ENCODE results near the gene HNRNPDL.

Gene HNRNPDL

GRCh38 chr4:82381661-82382296 lies 48.5 kb downstream of the HNRNPDL start:
- no peak overlapping the region for H3K27ac ChIP-seq
- TF ChIP-seq, protein P1, sequence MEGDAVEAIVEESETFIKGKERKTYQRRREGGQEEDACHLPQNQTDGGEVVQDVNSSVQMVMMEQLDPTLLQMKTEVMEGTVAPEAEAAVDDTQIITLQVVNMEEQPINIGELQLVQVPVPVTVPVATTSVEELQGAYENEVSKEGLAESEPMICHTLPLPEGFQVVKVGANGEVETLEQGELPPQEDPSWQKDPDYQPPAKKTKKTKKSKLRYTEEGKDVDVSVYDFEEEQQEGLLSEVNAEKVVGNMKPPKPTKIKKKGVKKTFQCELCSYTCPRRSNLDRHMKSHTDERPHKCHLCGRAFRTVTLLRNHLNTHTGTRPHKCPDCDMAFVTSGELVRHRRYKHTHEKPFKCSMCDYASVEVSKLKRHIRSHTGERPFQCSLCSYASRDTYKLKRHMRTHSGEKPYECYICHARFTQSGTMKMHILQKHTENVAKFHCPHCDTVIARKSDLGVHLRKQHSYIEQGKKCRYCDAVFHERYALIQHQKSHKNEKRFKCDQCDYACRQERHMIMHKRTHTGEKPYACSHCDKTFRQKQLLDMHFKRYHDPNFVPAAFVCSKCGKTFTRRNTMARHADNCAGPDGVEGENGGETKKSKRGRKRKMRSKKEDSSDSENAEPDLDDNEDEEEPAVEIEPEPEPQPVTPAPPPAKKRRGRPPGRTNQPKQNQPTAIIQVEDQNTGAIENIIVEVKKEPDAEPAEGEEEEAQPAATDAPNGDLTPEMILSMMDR (conservative IDR thresholded peaks at IDR 0.05): no peak

GRCh38 chr4:82381235-82381634 lies 49.0 kb downstream of the HNRNPDL start:
- TF ChIP-seq, protein P1 (conservative IDR thresholded peaks at IDR 0.05): no peak
- no peak overlapping the region for H3K27ac ChIP-seq

DNA sequence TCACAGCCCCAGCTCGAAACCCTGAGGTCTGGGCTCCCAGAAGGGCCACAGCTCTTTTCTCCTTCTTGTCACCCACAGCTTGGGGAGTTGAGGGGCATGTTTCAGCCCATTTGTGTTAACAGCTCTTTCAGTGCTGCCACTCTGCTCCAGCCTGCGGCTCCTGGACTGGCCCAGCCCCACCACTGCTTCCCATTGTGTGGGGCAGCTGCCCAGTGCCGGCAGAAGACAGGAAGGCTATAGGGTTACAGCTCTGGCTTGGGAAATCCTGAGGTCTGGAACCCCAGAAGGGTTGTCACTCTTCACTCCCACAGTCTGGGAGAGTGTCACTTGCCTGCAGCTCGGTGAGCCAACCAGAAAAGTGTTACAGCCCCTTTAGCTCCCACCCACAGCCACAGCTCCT lies 49.4 kb downstream of the HNRNPDL start:
- no peak overlapping the region for H3K27ac ChIP-seq

DNA sequence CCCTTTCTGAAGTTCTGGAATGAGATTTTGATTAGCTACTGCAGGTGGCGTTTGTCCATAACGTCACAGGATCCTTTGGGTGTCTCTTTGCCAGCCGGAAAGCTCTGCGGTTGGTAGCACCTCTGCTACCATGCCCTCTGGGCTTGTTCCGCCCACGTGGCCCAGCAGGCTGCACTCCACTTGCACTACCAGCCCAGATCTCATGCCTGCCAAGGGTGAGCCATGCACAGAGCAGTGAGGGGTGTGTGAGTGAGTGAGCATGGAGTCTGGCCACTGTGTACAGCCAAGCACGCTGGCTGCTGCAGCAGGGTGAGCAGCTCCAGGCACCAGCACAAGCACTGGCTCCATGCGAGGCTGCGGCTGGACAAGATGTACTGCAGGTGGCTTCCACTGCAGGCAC lies 49.9 kb downstream of the HNRNPDL start:
- H3K27ac ChIP-seq: no peak overlapping the region
- TF ChIP-seq, protein P1 (conservative IDR thresholded peaks at IDR 0.05): 0 out of 2 replicates have a peak, but pooled peaks have one; percentile 13

More for the DNA sequence above, 49.4 kb downstream of the HNRNPDL start:
- TF ChIP-seq, protein P1 (conservative IDR thresholded peaks at IDR 0.05): no peak

GRCh38 chr4:82376109-82376508 lies 54.2 kb downstream of the HNRNPDL start:
- H3K27ac ChIP-seq: no peak overlapping the region
- TF ChIP-seq, protein P1 (conservative IDR thresholded peaks at IDR 0.05): no peak

DNA sequence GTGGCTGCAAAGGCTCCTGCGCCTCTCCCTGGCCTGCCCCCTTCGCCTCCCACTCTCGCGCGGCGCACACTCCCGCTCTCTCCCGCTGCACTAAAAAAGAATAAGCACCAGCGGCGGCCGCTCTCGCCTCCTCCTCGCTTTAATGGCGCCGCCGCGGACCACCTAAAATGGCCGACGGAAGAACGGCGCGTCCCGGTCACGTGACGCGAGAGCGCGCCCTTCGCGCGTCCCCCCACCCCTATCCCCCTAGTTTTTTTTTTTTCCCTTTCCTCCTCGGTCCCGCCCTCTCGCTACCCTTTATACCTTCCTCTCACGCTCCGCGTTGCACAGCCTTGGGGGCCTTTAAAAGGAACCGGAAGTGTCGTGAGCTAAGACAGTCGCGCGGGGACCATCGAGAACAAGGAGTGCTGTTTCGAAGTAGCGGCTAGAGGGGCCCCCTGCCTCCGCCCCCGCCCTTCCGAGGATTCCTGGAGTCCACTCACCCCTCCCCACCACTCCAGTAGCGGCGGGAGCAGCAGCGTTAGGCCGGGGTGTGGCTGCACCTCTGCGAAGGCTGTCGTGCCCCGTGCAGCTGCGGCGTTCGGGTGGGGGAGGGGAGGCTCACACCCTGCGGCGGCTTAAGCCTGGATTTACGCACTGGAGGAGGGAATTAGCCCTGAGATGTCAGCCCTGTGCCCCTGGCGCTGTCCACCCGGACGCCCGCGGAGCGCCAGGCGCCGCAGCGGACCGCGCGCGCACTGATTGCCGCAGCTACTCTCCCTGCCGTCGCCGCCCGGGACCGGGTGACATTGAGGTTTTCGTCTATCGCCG lies 56.2 kb downstream of the HNRNPDL start, which contains the start of gene HNRNPD:
TSS of gene HNRNPD (minus strand) at position 176 of the 810 bp plus-strand sequence. CDS start 313 bp downstream, outside the sequence.
- H3K27ac ChIP-seq: peak within 1 kb of the TSS; percentile 98
- TF ChIP-seq, protein P1 (conservative IDR thresholded peaks at IDR 0.05): no peak; the same call in 1 of the 2 replicates

DNA sequence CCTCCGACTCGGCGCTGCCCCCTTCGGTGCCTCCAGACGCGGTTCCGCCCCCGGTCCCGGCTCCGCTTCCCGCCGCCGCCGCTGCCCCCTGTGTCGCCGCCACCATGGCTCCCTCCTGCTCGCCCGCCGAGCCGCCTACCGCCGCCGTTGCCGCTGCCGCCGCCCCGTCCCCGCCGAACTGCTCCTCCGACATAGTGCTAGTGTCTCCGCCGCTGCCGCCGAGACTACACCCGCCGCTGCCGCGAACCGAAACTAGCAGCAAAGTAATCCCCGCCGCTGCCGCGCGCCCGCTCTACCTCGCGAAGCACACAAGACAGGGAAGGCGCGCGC lies 56.8 kb downstream of the HNRNPDL start:
- peak overlapping the region; percentile 98 for H3K27ac ChIP-seq

More for the DNA sequence above, 56.8 kb downstream of the HNRNPDL start:
- TF ChIP-seq, protein P1 (conservative IDR thresholded peaks at IDR 0.05): no peak

All from VCaP (cell line).